Activated T-helper 1 cell treated with anti-CD3 and anti-CD28 coated beads, Interleukin-12 subunit alpha, Interleukin-12 subunit beta, Interleukin-2, Interleukin-4 antibody, amounts not matched to agents 30 ng/mL and 10 ng/mL and 1 ng/mL, durations not matched to agents 14 hours and 24 hours and 36 hours (primary cell): Measurements from ENCODE around the gene CEBPZOS. TPM values are rescaled to one million over a fixed set of nuclear protein-coding genes. Genes with fewer than 3 reads are reported as not detected.

ENCODE experiments used
- total RNA-seq: library from RNA; stranded (reverse); gene quantifications from 2 replicates; pipeline ENCODE4 v1.2.3, GENCODE V29; 2022

Gene CEBPZOS
- total RNA-seq, 1 donor from 2014 or later, result 45.3 TPM

Other genes starting within 250 kb of the CEBPZOS start
- 28.8 and 29.0 TPM in 2 replicates for gene STRN, start 230.0 kb upstream of the CEBPZOS start, total RNA-seq
- gene HEATR5B, start 112.1 kb upstream of the CEBPZOS start, total RNA-seq, result 15.7 and 16.0 TPM in 2 replicates
- 16.6 and 17.6 TPM in 2 replicates for gene GPATCH11, start 112.0 kb upstream of the CEBPZOS start, total RNA-seq
- 40.5 and 41.9 TPM in 2 replicates for gene EIF2AK2, start 39.5 kb upstream of the CEBPZOS start, total RNA-seq
- not detected in 2 replicates for gene SULT6B1, start 7.8 kb upstream of the CEBPZOS start, total RNA-seq
- 75.4 and 79.2 TPM in 2 replicates for gene CEBPZ, start 35.1 kb downstream of the CEBPZOS start, total RNA-seq
- gene NDUFAF7, start 35.2 kb downstream of the CEBPZOS start, total RNA-seq, result 23.0 and 27.1 TPM in 2 replicates
- gene PRKD3, start 128.3 kb downstream of the CEBPZOS start, total RNA-seq, result 23.9 and 24.3 TPM in 2 replicates
- 1.6 and 3.8 TPM in 2 replicates for gene QPCT, start 148.1 kb downstream of the CEBPZOS start, total RNA-seq